ENCODE results near the gene SP7.
"Not testable (repeated sequence)": the region's sequence is repeated elsewhere in the genome, so short reads cannot be mapped to it uniquely, and the experiment has no call there.

SP7 gene

GRCh38 chr12:53324779-53325510 lies 11.2 kb downstream of the SP7 start:
- in situ Hi-C loops (cut with MboI; ENCODE audit: low sequenced_read_pairs): no loop called here

- in situ Hi-C loops (cut with MboI; ENCODE audit: low sequenced_read_pairs): no loop called here
Measured at GRCh38 chr12:53324113-53324778, 11.9 kb downstream of the SP7 start.

GRCh38 chr12:53320352-53321195 lies 15.6 kb downstream of the SP7 start:
- in situ Hi-C loops (cut with MboI; ENCODE audit: low sequenced_read_pairs): no loop called here

- in situ Hi-C loops (cut with MboI; ENCODE audit: low sequenced_read_pairs): no loop called here
Measured at GRCh38 chr12:53313996-53314395, 22.2 kb downstream of the SP7 start.

- in situ Hi-C loops (cut with MboI; ENCODE audit: low sequenced_read_pairs): no loop called here
Measured at GRCh38 chr12:53308276-53308675, 27.9 kb downstream of the SP7 start.

GRCh38 chr12:53306826-53307225 lies 29.3 kb downstream of the SP7 start:
- in situ Hi-C loops (cut with MboI; ENCODE audit: low sequenced_read_pairs): no loop called here

- in situ Hi-C loops (cut with MboI; ENCODE audit: low sequenced_read_pairs): no loop called here
Measured at GRCh38 chr12:53302903-53303302, 33.3 kb downstream of the SP7 start.

- in situ Hi-C loops (cut with MboI; ENCODE audit: low sequenced_read_pairs): no loop called here
Measured at GRCh38 chr12:53300187-53300586, 36.0 kb downstream of the SP7 start.

- in situ Hi-C loops (cut with MboI; ENCODE audit: low sequenced_read_pairs): no loop called here
Measured at GRCh38 chr12:53299454-53300180, 36.5 kb downstream of the SP7 start, which contains the start of gene MYG1. MYG1 (plus strand) TSS chr12:53299695; CDS start chr12:53299738, 43 bp downstream.

GRCh38 chr12:53299101-53299453 lies 37.1 kb downstream of the SP7 start:
- in situ Hi-C loops (cut with MboI; ENCODE audit: low sequenced_read_pairs): no loop called here

GRCh38 chr12:53298164-53298563 lies 38.0 kb downstream of the SP7 start:
- in situ Hi-C loops (cut with MboI; ENCODE audit: low sequenced_read_pairs): no loop called here

GRCh38 chr12:53297106-53297505 lies 39.0 kb downstream of the SP7 start:
- in situ Hi-C loops (cut with MboI; ENCODE audit: low sequenced_read_pairs): not testable (repeated sequence)

- in situ Hi-C loops (cut with MboI; ENCODE audit: low sequenced_read_pairs): no loop called here
Measured at GRCh38 chr12:53295891-53296219, 40.3 kb downstream of the SP7 start.

GRCh38 chr12:53295070-53295890 lies 40.9 kb downstream of the SP7 start, which contains the start of gene PFDN5:
PFDN5 (plus strand) TSS chr12:53295542; CDS start chr12:53295568, 26 bp downstream.
- in situ Hi-C loops (cut with MboI; ENCODE audit: low sequenced_read_pairs): no loop called here

- in situ Hi-C loops (cut with MboI; ENCODE audit: low sequenced_read_pairs): no loop called here
Measured at GRCh38 chr12:53292426-53292825, 43.7 kb downstream of the SP7 start.

- in situ Hi-C loops (cut with MboI; ENCODE audit: low sequenced_read_pairs): no loop called here
Measured at GRCh38 chr12:53290661-53291060, 45.5 kb downstream of the SP7 start.

GRCh38 chr12:53289891-53290290 lies 46.3 kb downstream of the SP7 start:
- in situ Hi-C loops (cut with MboI; ENCODE audit: low sequenced_read_pairs): loop anchor here (5.0 kb wide), 1 partner anchor 78 kb away; no protein-coding TSS in a partner anchor

- in situ Hi-C loops (cut with MboI; ENCODE audit: low sequenced_read_pairs): loop anchor here (5.0 kb wide), 1 partner anchor 76 kb away; no protein-coding TSS in a partner anchor
Measured at GRCh38 chr12:53288322-53288721, 47.8 kb downstream of the SP7 start.

GRCh38 chr12:53287741-53288216 lies 48.4 kb downstream of the SP7 start:
- in situ Hi-C loops (cut with MboI; ENCODE audit: low sequenced_read_pairs): loop anchor here (5.0 kb wide), 1 partner anchor 75 kb away; no protein-coding TSS in a partner anchor

- in situ Hi-C loops (cut with MboI; ENCODE audit: low sequenced_read_pairs): loop anchor here (5.0 kb wide), 1 partner anchor 74 kb away; no protein-coding TSS in a partner anchor
Measured at GRCh38 chr12:53286448-53286847, 49.7 kb downstream of the SP7 start.
